ENCODE results near the gene CLCN4.

CLCN4 gene

GRCh38 chrX:10243106-10243505 lies 86.3 kb downstream of the CLCN4 start:
- DNase-seq (ENCODE audit: low spot score) = no peak

- no peak for DNase-seq (ENCODE audit: low spot score)
Observed at GRCh38 chrX:10244915-10245622, 88.3 kb downstream of the CLCN4 start.

- no peak for DNase-seq (ENCODE audit: low spot score)
Observed at GRCh38 chrX:10245886-10246285, 89.1 kb downstream of the CLCN4 start.

- DNase-seq (ENCODE audit: low spot score) = no peak
Observed at GRCh38 chrX:10246297-10246696, 89.5 kb downstream of the CLCN4 start.

DNA sequence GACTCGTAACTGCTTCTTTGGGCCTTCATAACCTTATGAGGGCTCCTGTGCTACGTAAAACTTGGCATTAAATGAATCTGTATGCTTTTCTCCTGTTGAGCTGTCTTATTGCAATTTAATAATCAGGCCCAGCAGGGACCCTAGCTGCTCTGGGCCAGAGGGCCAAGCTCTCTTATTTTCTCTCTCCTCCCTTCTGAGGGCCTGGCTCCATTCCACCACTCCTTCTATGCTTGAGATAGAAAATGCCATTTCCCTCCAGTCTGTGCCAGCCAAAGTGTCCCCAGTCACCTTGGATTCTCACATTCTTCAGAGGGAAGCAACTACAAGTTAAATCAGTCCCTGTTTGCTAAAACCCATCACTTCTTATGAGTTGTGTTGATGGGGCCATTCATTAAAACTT lies 90.1 kb downstream of the CLCN4 start:
- no peak for DNase-seq (ENCODE audit: low spot score)

DNA sequence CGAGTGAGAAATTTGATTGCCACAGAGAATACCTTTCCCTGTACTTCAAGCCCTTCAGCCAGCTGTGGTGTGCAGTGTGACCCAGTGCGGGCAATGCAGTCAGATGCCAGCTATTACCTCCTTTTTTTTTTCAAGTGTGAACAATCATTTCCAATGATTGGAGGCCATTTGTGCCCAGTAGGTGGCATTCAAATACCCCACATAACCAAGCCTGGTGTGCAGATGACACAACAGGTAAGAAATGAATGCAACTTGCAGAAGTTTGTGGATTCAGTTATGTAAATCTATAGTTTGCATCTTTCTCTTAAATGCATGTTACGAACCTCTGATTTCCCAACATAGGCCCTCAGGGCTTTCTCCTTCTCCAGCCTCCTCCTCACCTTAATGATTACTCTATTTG lies 98.0 kb downstream of the CLCN4 start:
- peak; percentile 9 for DNase-seq (ENCODE audit: low spot score)

DNA sequence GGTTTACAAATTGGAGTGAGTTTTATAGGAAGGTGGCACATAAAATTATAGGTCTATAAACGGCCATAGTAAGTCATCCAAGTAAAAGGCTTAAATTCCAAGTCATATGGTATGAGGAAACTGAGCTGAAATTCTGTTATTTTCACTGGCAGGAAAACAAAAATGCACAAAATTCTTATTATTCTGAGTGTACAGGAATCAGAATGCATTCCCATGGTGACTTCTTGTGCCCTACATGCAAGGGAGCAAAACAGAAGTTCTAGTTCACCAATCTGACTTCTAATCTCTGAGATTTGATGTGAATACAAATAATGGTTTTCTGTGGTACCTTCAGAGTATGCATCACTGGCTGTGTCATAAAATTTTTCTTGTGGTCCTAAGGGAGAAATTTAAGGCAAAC lies 102.9 kb downstream of the CLCN4 start:
- DNase-seq (ENCODE audit: low spot score) = peak; percentile 45

DNA sequence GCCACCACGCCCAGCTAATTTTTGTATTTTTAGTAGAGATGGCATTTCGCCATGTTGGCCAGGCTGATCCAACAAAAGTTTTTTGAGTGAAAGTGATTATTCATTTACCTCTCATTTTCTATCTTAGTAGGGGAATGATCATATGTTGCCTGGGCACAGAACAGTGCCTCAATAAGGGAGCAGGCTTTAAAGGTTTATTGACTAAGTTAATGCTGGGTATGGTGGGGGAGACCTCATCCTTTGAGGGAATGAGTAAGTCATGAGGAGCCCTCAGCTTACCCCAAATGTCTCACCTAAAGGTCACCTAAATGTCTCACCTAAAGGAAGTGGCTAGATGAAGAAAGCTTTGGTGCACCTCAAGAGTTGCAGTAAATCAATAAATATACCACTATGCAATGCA lies 109.0 kb downstream of the CLCN4 start:
- no peak for DNase-seq (ENCODE audit: low spot score)

GRCh38 chrX:10278716-10279115 lies 121.9 kb downstream of the CLCN4 start:
- no peak for DNase-seq (ENCODE audit: low spot score)

GRCh38 chrX:10280071-10280470 lies 123.3 kb downstream of the CLCN4 start:
- peak; percentile 9 for DNase-seq (ENCODE audit: low spot score)

DNA sequence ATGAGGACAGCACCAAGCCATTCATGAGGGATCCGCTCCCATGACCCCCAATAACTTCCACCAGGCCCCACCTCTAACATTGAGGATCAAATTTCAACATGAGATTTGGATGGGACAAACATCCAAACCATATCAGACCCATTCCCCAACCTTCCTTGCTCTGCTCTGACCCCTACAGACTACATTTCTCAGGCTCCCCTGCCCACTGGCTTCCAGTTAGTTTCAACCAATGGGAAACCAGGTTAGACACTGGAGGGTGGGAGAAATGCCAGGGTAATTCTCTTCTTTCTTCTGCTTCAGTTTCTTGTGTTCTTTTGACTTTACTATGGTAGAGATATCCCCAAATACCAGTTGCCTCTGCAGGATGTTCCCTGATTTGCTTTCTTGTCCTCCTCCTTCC lies 125.7 kb downstream of the CLCN4 start:
- DNase-seq (ENCODE audit: low spot score) = no peak

DNA sequence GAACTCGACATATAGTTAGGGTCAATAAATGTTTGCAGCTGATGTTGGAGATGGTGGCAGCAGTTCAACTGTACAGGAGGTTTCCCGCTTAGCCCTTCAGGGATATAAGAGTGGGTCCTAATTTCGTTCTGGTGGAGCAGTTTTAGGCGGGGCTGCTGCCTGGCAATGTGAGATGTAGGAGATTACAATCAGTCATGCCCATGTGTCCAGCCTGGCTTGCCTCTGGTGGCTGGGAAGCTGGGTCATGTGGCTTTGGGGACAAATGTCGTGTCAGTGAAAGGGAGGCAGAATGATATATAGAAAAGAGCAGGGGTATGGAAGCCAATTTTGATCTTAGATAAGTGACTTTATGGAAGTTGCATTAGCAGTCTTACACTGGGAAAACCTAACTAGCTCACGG lies 129.4 kb downstream of the CLCN4 start:
- no peak for DNase-seq (ENCODE audit: low spot score)

All from AG20443 (cell line).